Activated CD4-positive, alpha-beta T cell treated with anti-CD3 and anti-CD28 coated beads, Interleukin-2, amount 10 ng/mL, durations not matched to agents 7 days and 5 days (primary cell): ENCODE results near the gene ZFY. TPM values are rescaled to one million over a fixed set of nuclear protein-coding genes. Genes with fewer than 3 reads are reported as not detected.
"Not testable (repeated sequence)": the region's sequence is repeated elsewhere in the genome, so short reads cannot be mapped to it uniquely, and the experiment has no call there.

Source experiments
- CTCF ChIA-PET: fragments of 350-600 bp; sonication (Branson Sonifier 250); formaldehyde crosslinking; loops from one replicate; lab custom pipeline; 2021; ENCODE audit warnings: antibody characterized with exemption; lab: Charles Lee
- POLR2A ChIA-PET: fragments of 350-600 bp; sonication (Branson Sonifier 250); formaldehyde crosslinking; loops from one replicate; lab custom pipeline; 2021; ENCODE audit warnings: antibody characterized with exemption; lab: Charles Lee
- DNase-seq: peaks from one replicate; pipeline ENCODE4 v3.0.0-alpha.2; 2020
- H3K27ac Mint-ChIP-seq: one replicate; pipeline ENCODE4 v1.8.0; 2021; ENCODE audit warnings: mild to moderate bottlenecking, moderate library complexity, mixed read lengths
- H3K27me3 Mint-ChIP-seq: one replicate; pipeline ENCODE4 v1.8.0; 2021; ENCODE audit warnings: mixed read lengths
- H3K36me3 Mint-ChIP-seq: one replicate; pipeline ENCODE4 v1.8.0; 2021; ENCODE audit warnings: low read depth, mixed read lengths
- H3K4me1 Mint-ChIP-seq: one replicate; pipeline ENCODE4 v1.8.0; 2021; ENCODE audit warnings: mixed read lengths
- H3K4me3 Mint-ChIP-seq: one replicate; pipeline ENCODE4 v1.8.0; 2021; ENCODE audit warnings: mild to moderate bottlenecking, moderate library complexity, mixed read lengths
- H3K9me3 Mint-ChIP-seq: one replicate; pipeline ENCODE4 v1.8.0; 2021; ENCODE audit warnings: mixed read lengths
- total RNA-seq, 2 experiments: library from RNA; stranded (reverse); gene quantifications; one replicate each; pipeline ENCODE4 v1.2.3, GENCODE V29; 2021

ZFY gene
- total RNA-seq, 2 experiments from 2014 or later: 14.9 to 18.8 TPM

- ChIA-PET POLR2A (no interaction called here), CTCF (no interaction called here)
- Mint-ChIP-seq H3K9me3 (no peaks in the 10 kb centered on the region), H3K36me3 (peaks cover 8% of the 10 kb centered on the region), H3K4me3 (no peak overlapping the region), H3K27ac (no peak overlapping the region), H3K27me3 (no peaks in the 10 kb centered on the region), H3K4me1 (peaks cover 43% of the 10 kb centered on the region)
- no peak for DNase-seq
These were observed 14.5 kb downstream of the ZFY start for GRCh38 chrY:2949590-2950252.

DNA sequence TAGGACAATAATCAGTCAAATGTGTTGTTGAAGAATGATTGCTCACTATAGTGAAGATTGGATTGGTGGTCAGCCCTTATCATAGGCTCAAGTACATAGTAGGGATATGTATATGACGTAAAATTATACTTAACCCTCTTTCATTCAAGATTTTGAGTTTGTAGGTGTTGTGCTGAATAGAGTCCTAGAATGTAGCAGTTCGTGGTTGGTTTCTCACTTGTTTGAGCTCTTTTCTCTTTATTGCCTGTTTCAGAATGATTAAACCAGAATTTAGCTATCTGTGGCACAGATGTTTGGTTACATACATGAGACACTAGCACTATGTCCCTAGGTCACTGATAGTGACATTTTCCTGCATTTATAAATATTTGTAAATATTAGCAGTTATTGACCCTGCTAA lies 15.5 kb downstream of the ZFY start:
- H3K27ac Mint-ChIP-seq: no peak overlapping the region
- CTCF ChIA-PET: no interaction called here
- no peak overlapping the region for H3K4me3 Mint-ChIP-seq
- POLR2A ChIA-PET: no interaction called here
- peaks cover 43% of the 10 kb centered on the region for H3K4me1 Mint-ChIP-seq
- no peaks in the 10 kb centered on the region for H3K9me3 Mint-ChIP-seq
- H3K36me3 Mint-ChIP-seq: peaks cover 15% of the 10 kb centered on the region
- no peak for DNase-seq
- H3K27me3 Mint-ChIP-seq: no peaks in the 10 kb centered on the region

- H3K9me3 Mint-ChIP-seq: no peaks in the 10 kb centered on the region
- no peak overlapping the region for H3K4me3 Mint-ChIP-seq
- ChIA-PET CTCF (no interaction called here), POLR2A (no interaction called here)
- peaks cover 20% of the 10 kb centered on the region for H3K36me3 Mint-ChIP-seq
- H3K27ac Mint-ChIP-seq: no peak overlapping the region
- H3K4me1 Mint-ChIP-seq: peaks cover 35% of the 10 kb centered on the region
- no peaks in the 10 kb centered on the region for H3K27me3 Mint-ChIP-seq
- no peak for DNase-seq
These were observed 17.7 kb downstream of the ZFY start for GRCh38 chrY:2952912-2953311.

- Mint-ChIP-seq H3K27ac (no peak overlapping the region), H3K4me3 (no peak overlapping the region), H3K4me1 (peaks cover 29% of the 10 kb centered on the region), H3K27me3 (no peaks in the 10 kb centered on the region), H3K36me3 (peaks cover 19% of the 10 kb centered on the region), H3K9me3 (no peaks in the 10 kb centered on the region)
- ChIA-PET POLR2A (no interaction called here), CTCF (no interaction called here)
- no peak for DNase-seq
These were observed 19.6 kb downstream of the ZFY start for GRCh38 chrY:2954735-2955134.

GRCh38 chrY:2955561-2955960 lies 20.4 kb downstream of the ZFY start:
- Mint-ChIP-seq H3K4me1 (peaks cover 23% of the 10 kb centered on the region), H3K27ac (no peak overlapping the region), H3K4me3 (no peak overlapping the region), H3K36me3 (peaks cover 22% of the 10 kb centered on the region), H3K9me3 (no peaks in the 10 kb centered on the region), H3K27me3 (no peaks in the 10 kb centered on the region)
- ChIA-PET CTCF (no interaction called here), POLR2A (no interaction called here)
- no peak for DNase-seq

GRCh38 chrY:2962061-2962460 lies 26.9 kb downstream of the ZFY start:
- Mint-ChIP-seq H3K36me3 (peaks cover 20% of the 10 kb centered on the region), H3K4me1 (peaks cover 1% of the 10 kb centered on the region), H3K27me3 (no peaks in the 10 kb centered on the region), H3K4me3 (no peak overlapping the region), H3K9me3 (no peaks in the 10 kb centered on the region), H3K27ac (no peak overlapping the region)
- no peak for DNase-seq
- POLR2A ChIA-PET: no interaction called here
- CTCF ChIA-PET: no interaction called here

DNA sequence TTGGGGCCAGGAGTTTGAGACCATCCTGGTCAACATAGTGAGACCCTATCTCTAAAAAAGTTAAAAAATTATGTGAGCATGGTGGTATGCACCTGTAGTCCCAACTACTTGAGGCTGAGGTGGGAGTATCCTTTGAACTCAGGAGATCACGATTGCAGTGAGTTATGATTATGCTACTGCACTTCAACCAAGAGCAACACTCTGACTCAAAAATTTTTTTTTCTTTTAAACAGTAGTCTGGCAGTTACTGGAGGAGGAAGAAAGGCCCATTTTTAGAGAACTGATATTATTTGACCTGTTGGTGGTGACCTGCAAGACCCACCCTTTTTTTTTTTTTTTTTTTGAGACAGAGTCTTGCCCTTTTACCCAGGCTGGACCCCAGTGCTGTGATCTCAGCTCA lies 29.6 kb downstream of the ZFY start:
- Mint-ChIP-seq H3K27me3 (no peaks in the 10 kb centered on the region), H3K36me3 (peaks cover 22% of the 10 kb centered on the region), H3K4me1 (peaks cover 11% of the 10 kb centered on the region), H3K4me3 (no peak overlapping the region), H3K9me3 (no peaks in the 10 kb centered on the region), H3K27ac (no peak overlapping the region)
- ChIA-PET POLR2A (no interaction called here), CTCF (no interaction called here)
- DNase-seq: no peak

GRCh38 chrY:2965629-2966028 lies 30.4 kb downstream of the ZFY start:
- CTCF ChIA-PET: no interaction called here
- Mint-ChIP-seq H3K4me1 (peaks cover 15% of the 10 kb centered on the region), H3K9me3 (no peaks in the 10 kb centered on the region), H3K27me3 (no peaks in the 10 kb centered on the region), H3K27ac (no peak overlapping the region), H3K36me3 (peaks cover 20% of the 10 kb centered on the region), H3K4me3 (no peak overlapping the region)
- POLR2A ChIA-PET: no interaction called here
- DNase-seq: no peak

DNA sequence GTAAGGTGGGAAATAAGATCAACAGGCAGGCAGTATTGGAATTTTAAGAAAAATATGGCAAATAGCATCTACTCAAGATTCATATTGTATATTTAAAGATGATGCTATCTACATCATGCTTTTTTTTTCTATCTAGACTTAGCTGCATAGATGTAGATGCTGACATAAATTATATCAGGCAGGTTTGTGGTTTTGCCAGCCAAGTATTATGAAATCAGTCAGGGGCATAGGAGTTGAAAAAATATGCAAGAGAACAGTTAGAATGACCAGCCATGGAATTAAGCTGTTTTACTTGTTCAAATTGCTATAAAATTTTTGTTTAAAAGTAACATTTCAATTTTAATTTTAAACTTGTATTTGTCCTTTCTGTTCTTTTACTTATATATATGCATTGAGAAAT lies 34.4 kb downstream of the ZFY start:
- Mint-ChIP-seq H3K27me3 (no peaks in the 10 kb centered on the region), H3K9me3 (no peaks in the 10 kb centered on the region), H3K27ac (no peak overlapping the region), H3K4me3 (no peak overlapping the region), H3K4me1 (peaks cover 20% of the 10 kb centered on the region), H3K36me3 (peaks cover 8% of the 10 kb centered on the region)
- DNase-seq: no peak
- ChIA-PET POLR2A (no interaction called here), CTCF (no interaction called here)

GRCh38 chrY:2972708-2973107 lies 37.5 kb downstream of the ZFY start:
- Mint-ChIP-seq H3K27ac (no peak overlapping the region), H3K4me3 (no peak overlapping the region), H3K36me3 (peaks cover 16% of the 10 kb centered on the region), H3K9me3 (no peaks in the 10 kb centered on the region), H3K27me3 (no peaks in the 10 kb centered on the region), H3K4me1 (peaks cover 18% of the 10 kb centered on the region)
- POLR2A ChIA-PET: no interaction called here
- DNase-seq: no peak
- CTCF ChIA-PET: no interaction called here

GRCh38 chrY:2973110-2973751 lies 38.0 kb downstream of the ZFY start:
- Mint-ChIP-seq H3K36me3 (peaks cover 21% of the 10 kb centered on the region), H3K27ac (no peak overlapping the region)

DNA sequence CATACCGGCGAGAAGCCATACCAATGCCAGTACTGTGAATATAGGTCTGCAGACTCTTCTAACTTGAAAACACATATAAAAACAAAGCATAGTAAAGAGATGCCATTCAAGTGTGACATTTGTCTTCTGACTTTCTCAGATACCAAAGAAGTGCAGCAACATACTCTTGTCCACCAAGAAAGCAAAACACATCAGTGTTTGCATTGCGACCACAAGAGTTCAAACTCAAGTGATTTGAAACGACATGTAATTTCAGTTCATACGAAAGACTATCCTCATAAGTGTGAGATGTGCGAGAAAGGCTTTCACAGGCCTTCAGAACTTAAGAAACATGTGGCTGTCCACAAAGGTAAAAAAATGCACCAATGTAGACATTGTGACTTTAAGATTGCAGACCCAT lies 44.1 kb downstream of the ZFY start:
- Mint-ChIP-seq H3K36me3 (peaks cover 33% of the 10 kb centered on the region), H3K27me3 (no peaks in the 10 kb centered on the region), H3K9me3 (no peaks in the 10 kb centered on the region), H3K4me1 (no peaks in the 10 kb centered on the region), H3K4me3 (no peak overlapping the region), H3K27ac (no peak overlapping the region)
- ChIA-PET POLR2A (no interaction called here), CTCF (no interaction called here)
- DNase-seq: no peak

More at GRCh38 chrY:2973110-2973751, 38.0 kb downstream of the ZFY start:
- ChIA-PET CTCF (no interaction called here), POLR2A (no interaction called here)
- no peaks in the 10 kb centered on the region for H3K9me3 Mint-ChIP-seq
- H3K4me1 Mint-ChIP-seq: peaks cover 18% of the 10 kb centered on the region
- DNase-seq: no peak
- no peak overlapping the region for H3K4me3 Mint-ChIP-seq
- no peaks in the 10 kb centered on the region for H3K27me3 Mint-ChIP-seq

DNA sequence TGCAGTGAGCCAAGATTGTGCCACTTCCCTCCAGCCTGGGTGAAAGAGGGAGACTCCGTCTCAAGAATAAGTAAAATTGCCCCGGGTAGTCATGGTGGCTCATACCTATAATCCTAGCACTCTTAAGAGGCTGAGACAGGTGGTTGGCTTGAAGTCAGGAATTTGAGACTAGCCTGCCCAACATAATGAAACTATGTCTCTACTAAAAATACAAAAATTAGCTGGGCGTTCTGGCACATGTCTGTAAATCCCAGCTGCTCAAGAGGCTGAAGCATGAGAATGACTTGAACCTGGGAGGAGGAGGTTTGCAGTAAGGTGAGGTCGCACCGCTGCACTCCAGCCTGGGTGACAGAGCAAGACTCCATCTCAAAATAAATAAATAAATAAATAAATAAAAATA lies 49.3 kb downstream of the ZFY start:
- no peaks in the 10 kb centered on the region for H3K27me3 Mint-ChIP-seq
- peaks cover 5% of the 10 kb centered on the region for H3K36me3 Mint-ChIP-seq
- no peaks in the 10 kb centered on the region for H3K9me3 Mint-ChIP-seq
- H3K4me3 Mint-ChIP-seq: no peak overlapping the region
- DNase-seq: no peak
- ChIA-PET CTCF (no interaction called here), POLR2A (no interaction called here)
- no peaks in the 10 kb centered on the region for H3K4me1 Mint-ChIP-seq
- no peak overlapping the region for H3K27ac Mint-ChIP-seq

DNA sequence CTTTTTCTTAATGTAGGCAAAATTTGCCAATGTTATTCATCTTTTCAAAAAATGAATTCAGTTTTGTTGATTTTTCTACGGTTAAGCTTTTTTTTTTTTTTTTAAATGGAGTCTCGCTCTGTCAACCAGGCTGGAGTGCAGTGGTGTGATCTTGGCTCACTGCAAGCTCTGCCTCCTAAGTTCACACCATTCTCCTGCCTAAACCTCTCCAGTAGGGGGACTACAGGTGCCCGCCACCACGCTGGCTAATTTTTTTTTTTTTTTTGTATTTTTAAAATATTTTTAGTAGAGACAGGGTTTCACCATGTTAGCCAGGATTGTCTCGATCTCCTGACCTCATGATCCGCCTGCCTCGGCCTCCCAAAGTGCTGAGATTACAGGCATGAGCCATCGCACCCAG lies 52.0 kb downstream of the ZFY start:
- POLR2A ChIA-PET, DNase-seq, CTCF ChIA-PET, H3K4me3 Mint-ChIP-seq, H3K36me3 Mint-ChIP-seq, H3K27ac Mint-ChIP-seq, H3K4me1 Mint-ChIP-seq, H3K9me3 Mint-ChIP-seq, H3K27me3 Mint-ChIP-seq: not testable (repeated sequence)
